Bronchial epithelial cell (primary cell): ENCODE data around the gene HOXB6. TPM values are rescaled to one million over a fixed set of nuclear protein-coding genes. Genes with fewer than 3 reads are reported as not detected.

Experiments used
- DNase-seq: peaks from one replicate; pipeline ENCODE4 v3.0.0-alpha.2; 2010; ENCODE audit warnings: low read depth
- FAIRE-seq: peaks from 2 replicates; lab custom pipeline; 2011; peaks lifted over from hg19 to GRCh38; lab: Jason Lieb, UNC
- H3K27me3 ChIP-seq: 2 replicates; pipeline ENCODE4 v1.5.1; 2011; ENCODE audit warnings: low read length; ENCODE audit not compliant: control insufficient read depth, insufficient read depth
- H3K36me3 ChIP-seq: 2 replicates; pipeline ENCODE4 v1.5.1; 2011; ENCODE audit warnings: low read length; ENCODE audit not compliant: control insufficient read depth, insufficient read depth
- H3K4me3 ChIP-seq: 2 replicates; pipeline ENCODE4 v1.5.1; 2011; ENCODE audit warnings: mild to moderate bottlenecking, low read depth, low read length, control low read depth
- total RNA-seq: library from RNA; depleted of rRNA; stranded (reverse); fragments of >200 nt; gene quantifications from 2 replicates; pipeline ENCODE4 v1.2.1, GENCODE V29; 2014
- TF ChIP-seq, protein P1 (sequence below): IDR thresholded peaks from 2 replicates; pipeline ENCODE4 v1.5.1; 2011; ENCODE audit warnings: mild to moderate bottlenecking, moderate library complexity, low read length, control low read depth, inconsistent platforms; ENCODE audit not compliant: insufficient read depth, severe bottlenecking

Gene HOXB6
- total RNA-seq, 1 donor from 2014 or later = not detected

DNA sequence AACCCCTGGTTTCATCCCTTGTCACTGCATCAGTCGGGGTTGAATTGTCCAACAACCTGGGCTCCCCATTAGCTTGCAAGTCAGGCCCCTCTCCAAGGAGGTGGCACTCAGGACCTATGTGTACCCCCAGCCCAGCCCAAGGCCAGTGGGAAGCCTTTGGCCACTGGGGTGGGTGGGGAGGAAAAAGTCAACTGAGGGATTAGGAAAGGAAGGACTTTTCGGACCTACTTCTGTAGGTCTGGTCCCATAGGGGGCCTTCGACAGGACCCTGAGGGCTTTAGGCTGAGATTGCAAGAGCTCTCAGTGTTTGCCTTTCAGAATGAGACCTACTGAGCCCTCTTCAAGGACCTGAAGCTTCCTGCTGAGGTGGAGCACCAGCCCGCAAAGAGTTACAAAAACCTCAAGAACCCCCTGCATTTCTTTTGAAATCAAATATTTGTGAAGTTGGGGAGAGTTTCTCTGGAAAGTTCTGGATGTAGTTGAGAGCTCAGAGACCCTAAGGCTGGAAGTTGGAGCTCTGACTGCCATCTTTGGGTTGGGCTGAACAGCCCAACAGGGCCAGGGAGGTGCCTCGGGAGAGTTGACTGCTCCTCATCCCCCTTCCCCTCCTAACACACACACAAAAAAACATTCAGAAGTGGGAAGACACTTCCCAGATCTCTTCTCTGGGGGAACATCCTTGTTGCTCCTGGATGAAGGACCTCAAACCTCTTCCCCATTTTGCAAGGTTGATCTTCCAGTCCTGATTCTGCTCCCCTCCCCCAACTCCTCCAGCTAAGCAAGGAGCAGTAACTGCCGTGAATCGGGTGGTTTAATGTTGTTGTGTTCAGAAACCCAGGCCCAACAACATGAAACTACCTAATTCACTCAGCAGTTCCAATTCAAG lies 27.1 kb upstream of the HOXB6 start:
- Histone ChIP-seq H3K27me3 (peaks cover 92% of the 10 kb centered on the region), H3K4me3 (no peak overlapping the region), H3K36me3 (no peaks in the 10 kb centered on the region)
- TF ChIP-seq, protein P1, sequence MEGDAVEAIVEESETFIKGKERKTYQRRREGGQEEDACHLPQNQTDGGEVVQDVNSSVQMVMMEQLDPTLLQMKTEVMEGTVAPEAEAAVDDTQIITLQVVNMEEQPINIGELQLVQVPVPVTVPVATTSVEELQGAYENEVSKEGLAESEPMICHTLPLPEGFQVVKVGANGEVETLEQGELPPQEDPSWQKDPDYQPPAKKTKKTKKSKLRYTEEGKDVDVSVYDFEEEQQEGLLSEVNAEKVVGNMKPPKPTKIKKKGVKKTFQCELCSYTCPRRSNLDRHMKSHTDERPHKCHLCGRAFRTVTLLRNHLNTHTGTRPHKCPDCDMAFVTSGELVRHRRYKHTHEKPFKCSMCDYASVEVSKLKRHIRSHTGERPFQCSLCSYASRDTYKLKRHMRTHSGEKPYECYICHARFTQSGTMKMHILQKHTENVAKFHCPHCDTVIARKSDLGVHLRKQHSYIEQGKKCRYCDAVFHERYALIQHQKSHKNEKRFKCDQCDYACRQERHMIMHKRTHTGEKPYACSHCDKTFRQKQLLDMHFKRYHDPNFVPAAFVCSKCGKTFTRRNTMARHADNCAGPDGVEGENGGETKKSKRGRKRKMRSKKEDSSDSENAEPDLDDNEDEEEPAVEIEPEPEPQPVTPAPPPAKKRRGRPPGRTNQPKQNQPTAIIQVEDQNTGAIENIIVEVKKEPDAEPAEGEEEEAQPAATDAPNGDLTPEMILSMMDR = no peak
- DNase-seq (no peak), FAIRE-seq (no peak)

DNA sequence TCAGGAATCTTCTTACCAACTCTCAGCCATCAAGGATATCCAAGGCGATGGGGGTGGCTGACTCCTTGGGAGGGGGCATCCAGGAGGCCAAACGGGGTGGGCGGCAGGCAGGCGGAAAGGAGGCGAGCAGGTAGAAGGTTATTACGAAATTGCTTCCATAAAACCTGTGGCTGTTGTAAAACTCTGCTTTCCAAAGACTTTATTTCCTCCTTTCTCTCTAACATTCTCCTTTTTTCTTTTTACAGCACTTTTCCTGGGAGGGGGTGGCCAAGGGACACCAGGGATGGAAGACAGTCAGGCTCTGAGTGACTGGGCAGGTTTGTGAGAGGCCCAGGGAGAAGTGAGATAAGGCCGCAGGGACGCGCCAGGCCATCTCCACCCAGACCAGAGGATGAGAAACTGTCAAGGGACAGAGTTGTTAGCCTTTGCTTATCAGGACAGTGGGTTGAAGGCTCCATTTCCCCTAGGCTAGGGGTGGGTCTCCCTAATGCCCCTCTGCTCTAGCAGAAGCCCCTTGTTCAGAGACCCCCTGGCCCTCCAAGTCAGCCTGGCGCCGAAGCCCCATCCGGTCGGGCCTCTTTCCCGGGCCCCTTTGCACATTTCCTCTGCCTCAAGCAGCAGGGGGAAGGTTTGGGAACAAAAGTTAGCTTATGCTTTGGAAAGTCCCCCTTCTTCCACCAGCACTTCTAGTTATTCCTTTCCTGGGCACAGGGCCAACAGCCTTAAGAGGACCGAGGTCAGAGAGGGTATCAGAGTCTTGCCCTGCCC lies 26.3 kb upstream of the HOXB6 start:
- no peaks in the 10 kb centered on the region for H3K36me3 ChIP-seq
- peaks cover 91% of the 10 kb centered on the region for H3K27me3 ChIP-seq
- FAIRE-seq = no peak
- TF ChIP-seq, protein P1 = no peak
- DNase-seq = no peak
- H3K4me3 ChIP-seq = no peak overlapping the region

DNA sequence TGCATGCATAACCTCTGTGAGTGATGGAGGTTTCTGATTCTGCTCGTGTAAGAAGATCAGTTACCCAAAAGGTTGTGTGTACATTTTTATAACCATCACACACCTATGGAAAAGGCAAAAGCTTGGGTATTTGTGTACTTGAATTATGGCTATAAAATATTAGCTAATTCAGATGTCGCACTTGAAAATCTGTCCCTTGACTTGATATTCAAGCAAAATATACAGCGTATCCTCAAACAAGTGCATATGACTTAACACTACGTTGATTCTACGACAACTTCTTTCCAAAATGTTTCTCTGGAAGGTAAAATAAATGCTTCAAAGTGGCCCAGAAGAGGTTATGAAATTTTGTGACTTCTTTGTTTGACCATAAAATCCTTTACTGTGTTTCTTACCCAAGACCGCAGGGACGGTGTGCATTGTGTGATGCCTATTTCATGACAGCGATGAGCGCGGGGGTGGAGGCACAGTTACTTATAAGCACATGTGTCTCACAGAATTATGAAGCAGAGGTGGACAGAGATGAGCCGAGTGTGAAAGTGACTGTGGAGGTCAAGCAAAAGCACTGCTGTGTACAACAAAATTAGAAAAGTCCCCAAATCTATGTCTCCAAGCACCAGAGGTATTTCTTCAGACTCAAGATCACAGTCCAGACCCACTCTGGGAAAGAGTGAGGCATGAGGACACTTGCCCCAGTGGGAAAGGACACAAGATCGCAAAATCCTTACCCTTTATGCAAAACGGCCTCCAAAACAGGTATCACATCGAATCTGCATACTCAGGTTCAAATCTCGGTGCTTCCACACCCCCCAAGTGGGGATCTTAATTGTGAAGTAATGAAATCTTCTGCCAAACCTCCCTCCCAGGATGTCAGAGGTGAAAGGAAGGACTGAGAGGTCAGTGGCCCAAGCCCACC lies 25.5 kb upstream of the HOXB6 start:
- Histone ChIP-seq H3K4me3 (no peak overlapping the region), H3K36me3 (no peaks in the 10 kb centered on the region), H3K27me3 (peaks cover 88% of the 10 kb centered on the region)
- no peak for DNase-seq
- TF ChIP-seq, protein P1 = no peak
- FAIRE-seq = no peak

DNA sequence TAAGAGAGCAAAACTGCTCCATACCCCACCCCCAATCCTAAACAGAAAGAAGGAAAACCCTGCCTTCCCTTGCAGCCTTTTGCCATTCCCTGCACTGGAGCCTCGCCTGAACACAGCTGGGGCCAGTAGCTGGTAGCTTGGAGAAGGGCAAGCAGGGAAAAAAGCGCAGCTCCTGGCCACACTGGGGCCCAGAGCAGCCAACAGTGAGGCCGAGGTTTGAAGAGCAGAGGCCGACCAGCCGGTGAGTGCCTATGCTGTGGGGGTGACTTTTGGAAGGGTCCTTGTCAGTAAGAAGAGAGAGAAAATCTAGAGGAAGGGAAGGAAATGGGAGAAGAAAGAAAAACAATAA lies 24.6 kb upstream of the HOXB6 start:
- DNase-seq (no peak), FAIRE-seq (no peak)
- H3K36me3 ChIP-seq = no peaks in the 10 kb centered on the region
- no peak overlapping the region for H3K4me3 ChIP-seq
- peaks cover 89% of the 10 kb centered on the region for H3K27me3 ChIP-seq
- TF ChIP-seq, protein P1 = no peak

DNA sequence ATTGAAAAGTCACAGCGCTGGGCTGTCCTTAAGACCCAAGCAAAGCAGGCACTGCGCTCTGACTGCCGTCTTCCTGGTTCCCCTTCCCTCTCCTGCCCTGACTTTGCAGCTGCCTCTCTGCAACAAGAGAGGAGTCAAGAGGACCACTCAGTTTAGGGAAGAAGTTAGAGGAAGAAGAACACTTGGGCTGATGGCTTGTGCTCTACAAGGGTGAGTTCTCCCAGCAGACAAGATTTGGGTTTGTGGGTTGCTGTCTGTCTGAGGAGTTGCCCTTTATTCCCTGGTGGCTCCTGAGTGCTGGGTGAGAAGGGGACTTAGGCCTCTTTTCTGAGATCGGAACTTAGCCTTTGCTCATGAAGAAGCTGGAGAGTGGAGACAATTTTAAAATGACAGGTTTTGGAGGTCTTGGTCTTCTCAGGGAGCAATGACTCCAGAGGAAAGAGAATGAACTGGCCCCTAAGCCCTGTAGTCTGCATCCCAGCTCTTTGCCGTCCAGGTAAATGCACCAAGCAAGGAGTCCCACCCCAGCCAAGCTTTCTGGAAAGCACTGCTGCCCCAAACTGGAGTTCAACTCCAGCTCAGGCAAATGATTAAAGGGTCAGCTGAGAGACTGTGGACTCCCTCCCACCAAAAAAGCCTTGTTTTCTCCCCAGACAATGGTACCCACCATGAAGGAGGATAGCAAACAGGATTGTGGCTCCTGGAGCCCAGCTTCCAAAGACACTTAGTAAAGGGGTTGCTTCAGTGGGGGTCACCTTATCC lies 24.0 kb upstream of the HOXB6 start:
- no peaks in the 10 kb centered on the region for H3K36me3 ChIP-seq
- DNase-seq = no peak
- no peak for FAIRE-seq
- peaks cover 91% of the 10 kb centered on the region for H3K27me3 ChIP-seq
- TF ChIP-seq, protein P1 = no peak
- no peak overlapping the region for H3K4me3 ChIP-seq
